PC-9 (cell line): Measurements from ENCODE around the gene SCN8A.

ENCODE experiments used
- CTCF ChIP-seq: fragments of 200-600 bp; sonication (generic); conservative IDR thresholded peaks from 2 replicates; pipeline ENCODE4 v1.6.1; 2017; ENCODE audit warnings: mixed run types, antibody characterized with exemption, mild to moderate bottlenecking, moderate library complexity
- EZH2 ChIP-seq: fragments of 200-600 bp; sonication (generic); IDR thresholded peaks from 2 replicates; pipeline ENCODE4 v1.8.0; 2017; ENCODE audit warnings: antibody characterized with exemption, low read depth

- TF ChIP-seq CTCF (no peak), EZH2 (no peak)
Measured at GRCh38 chr12:51838036-51838435, 247.0 kb downstream of the SCN8A start.
